ENCODE results near the gene CMPK1.
"Not testable (repeated sequence)": the region's sequence is repeated elsewhere in the genome, so short reads cannot be mapped to it uniquely, and the experiment has no call there.

Gene CMPK1

GRCh38 chr1:47333578-47333921 is at the start of gene CMPK1:
CMPK1 (plus strand) TSS chr1:47333790; CDS start chr1:47333946, 156 bp downstream.
- peak; percentile 78 for DNase-seq

DNA sequence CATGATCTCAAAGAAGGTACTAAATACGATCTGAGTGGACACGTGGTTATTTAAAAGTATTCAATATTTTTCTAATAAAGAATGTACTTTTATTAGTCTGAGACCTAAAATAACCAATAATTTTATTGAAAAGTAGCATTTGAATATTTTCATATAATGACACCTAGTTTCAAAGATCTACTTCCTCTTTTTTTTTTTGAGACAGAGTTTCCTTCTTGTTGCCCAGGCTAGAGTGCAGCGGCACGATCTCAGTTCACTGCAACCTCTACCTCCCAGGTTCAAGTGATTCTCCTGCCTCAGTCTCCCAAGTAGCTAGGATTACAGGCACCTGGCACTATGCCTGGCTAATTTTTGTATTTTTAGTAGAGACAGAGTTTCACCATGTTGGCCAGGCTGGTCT is 45.5 kb upstream of the CMPK1 start:
- DNase-seq: not testable (repeated sequence)

- DNase-seq: not testable (repeated sequence)
Observed at GRCh38 chr1:47294863-47295262, 38.7 kb upstream of the CMPK1 start.

DNA sequence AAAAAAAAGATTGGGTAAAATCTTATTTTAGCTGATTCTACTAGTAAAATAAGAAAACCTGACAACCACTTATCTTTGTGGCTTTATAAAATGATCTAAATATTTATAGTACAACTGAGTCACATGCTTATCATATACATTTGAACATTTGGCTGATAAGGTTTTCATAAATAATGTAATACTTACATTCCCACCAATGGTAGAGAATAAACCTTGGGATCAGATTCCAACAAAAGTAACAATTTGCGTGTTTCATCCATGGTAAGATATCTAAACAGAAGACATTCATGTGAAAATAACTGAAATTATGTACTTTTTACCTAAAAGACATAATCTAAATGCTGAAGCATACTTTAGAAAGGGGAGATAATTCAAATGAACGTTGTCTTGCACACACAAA is 38.0 kb upstream of the CMPK1 start:
- no peak for DNase-seq

GRCh38 chr1:47298025-47298699 is 35.4 kb upstream of the CMPK1 start:
- no peak for DNase-seq

DNA sequence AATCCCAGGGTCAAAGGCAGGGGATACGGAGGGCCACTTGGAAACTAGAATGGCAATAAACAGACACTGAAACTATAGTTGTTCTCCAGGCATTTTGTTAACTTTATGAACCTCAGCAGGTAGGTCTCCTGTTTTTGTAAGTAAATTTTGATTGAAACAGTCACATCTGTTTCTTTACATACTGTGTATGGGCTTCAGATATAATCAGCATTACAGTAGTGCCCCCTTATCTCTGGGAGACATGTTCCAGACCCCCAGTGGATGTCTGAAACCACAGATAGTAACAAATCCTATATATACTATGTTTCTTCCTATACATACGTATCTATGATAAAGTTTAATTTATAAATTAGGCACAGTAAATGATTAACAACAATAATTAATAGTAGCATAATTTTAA is 31.1 kb upstream of the CMPK1 start:
- no peak for DNase-seq

GRCh38 chr1:47309427-47309826 is 24.2 kb upstream of the CMPK1 start:
- DNase-seq: no peak

DNA sequence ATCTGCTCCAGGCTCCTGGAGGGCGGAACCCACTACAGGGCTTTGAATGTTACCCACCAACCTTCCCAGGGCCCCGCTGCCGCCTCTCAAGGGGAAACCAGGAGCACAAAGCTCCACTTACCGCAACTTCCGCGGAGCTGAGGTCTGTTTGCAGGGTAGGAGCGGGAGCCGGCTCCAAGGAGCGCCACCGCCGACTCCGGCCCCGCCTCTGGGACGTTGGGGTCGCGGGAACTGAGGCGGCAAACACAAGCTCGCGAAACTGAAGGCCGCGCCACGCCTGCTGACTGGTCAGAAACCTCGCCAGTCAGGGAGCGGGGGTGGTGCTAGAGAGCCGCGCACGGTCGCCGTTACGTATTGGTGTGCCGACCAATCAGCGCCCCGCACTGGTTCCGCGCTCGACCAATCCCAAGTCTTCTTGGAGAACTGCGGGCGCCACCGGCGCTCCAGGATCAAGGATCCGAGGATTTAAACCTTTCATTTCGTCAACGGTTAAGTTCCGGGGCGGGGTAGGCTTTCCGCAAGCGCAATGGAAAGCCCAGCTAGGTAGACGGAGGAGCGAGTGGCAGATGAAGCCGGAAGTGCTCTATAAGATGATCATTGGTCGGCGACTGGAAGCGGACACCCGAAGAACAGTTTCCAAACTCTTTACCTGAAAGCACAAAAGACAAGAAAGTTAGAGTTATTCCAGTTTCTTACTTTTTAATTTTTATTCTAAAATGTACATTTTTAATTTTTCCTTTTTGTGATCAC is 19.5 kb upstream of the CMPK1 start, which contains the start of gene STIL:
Gene STIL, minus strand, starts transcription at position 233 of the 750 bp plus-strand sequence. CDS start 3,828 bp downstream, outside the sequence.
- DNase-seq: peak; percentile 99

- DNase-seq: no peak
Observed at GRCh38 chr1:47317841-47318240, 15.7 kb upstream of the CMPK1 start.

- not testable (repeated sequence) for DNase-seq
Observed at GRCh38 chr1:47319968-47320367, 13.6 kb upstream of the CMPK1 start.

DNA sequence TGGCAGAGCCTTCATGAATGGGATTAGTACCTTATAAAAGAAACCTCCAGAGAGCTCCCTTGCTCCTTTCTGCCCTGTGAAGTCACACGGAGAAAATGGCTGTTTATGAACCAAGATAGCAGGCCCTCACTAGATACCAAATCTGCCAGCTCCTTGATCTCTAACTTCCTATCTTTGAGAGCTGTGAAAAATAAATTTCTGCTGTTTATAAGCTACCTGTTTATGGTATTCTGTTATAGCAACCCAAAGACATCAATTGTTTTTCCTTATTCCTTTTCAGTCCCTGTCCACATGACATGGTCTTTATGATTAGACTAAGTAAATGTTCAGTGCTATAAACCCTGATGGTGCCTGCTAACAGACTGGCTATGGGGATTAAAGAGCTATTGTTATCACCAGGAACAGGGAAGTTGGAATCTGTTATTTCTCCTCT is 10.0 kb upstream of the CMPK1 start:
- DNase-seq: no peak

DNA sequence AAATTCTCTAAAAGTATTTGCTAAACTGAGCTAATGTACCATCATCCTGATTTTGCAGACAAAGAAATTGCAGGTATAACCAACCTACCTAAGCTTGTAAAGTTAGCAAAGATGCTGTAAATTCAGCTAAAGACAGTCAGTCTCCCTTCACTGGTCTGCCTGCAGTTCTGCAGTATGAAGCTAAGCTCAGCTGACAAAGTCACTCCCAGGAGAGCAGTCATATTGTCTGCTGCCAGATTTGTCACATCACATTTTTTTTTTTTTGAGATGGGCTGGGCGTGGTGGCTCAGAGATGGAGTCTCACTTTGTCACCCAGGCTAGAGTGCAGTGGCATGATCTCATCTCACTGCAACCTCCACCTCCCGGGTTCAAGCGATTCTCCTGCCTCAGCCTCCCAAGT is 8.9 kb upstream of the CMPK1 start:
- no peak for DNase-seq

DNA sequence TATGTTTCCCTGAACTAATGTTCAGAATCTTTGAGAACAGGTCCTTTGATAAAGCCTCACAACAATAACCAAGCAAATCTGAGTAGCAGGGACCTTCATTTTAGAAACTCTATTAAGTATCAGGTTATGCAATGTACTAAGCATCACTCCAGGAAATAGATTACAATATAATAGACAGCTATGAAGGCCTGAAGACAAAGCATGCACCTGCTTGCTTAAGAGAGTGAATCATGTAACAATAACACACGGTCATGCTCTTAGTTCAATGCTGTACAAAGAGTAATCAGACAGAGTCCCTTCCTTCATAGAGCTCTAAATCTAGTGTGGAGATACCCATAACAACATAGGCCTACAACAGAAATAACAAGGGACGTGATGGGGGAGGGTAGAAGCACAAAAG is 8.1 kb upstream of the CMPK1 start:
- DNase-seq: no peak

DNA sequence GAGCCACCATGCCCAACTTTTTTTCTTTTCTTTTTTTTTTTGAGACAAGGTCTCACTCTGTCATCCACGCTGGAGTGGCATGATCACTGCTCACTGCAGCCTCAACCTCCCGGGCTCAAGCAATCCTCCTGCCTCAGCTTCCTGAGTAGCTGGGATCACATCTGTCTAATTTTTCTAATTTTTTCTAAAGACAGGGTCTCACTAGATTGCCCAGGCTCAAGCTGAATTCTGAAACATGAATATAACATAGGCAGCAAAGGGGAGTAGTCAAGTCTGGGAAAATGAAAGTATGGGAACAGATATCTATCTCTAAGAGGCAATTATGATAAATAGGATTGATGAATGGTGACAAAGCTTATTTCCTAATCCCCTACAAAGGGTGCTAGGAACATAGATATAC is 7.3 kb upstream of the CMPK1 start:
- no peak for DNase-seq

DNA sequence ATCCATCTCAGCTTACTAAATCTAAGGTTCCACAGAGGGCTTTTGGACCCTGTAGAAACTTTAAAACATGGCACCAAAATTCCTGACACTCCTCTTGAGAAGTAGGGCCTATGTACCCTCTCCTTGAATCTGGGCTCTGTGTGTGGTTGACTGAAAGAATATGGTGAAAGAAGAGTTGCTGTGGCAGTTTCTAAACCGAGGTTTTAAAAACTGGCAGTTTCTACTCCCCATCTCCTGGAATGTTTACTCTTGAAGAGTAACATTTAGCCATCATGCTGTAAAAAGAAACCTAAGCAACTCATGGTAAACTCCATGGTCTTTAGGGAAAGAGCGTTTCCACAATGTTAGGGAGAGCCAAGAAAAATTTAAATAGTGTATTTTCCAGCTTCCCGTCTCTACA is 4.6 kb upstream of the CMPK1 start:
- DNase-seq: no peak

DNA sequence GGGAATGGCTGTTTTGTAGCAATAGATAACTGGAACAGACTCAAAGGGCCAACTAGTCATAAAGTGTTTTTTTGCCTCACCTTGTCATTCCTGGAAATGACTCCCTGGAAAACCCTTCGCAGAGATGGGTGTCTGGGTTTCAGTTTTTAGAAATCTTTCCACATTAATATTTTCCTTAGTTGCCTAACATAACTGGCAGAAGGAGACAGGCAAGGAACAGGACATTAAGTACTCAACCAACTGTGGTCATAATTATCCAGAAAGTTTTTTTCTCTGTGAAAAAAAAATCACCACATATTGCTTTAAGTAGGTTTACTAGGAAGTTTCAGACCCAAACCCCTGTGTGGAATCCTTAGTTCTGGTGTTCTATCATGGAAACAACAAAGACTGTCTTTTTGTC is 3.4 kb upstream of the CMPK1 start:
- no peak for DNase-seq

DNA sequence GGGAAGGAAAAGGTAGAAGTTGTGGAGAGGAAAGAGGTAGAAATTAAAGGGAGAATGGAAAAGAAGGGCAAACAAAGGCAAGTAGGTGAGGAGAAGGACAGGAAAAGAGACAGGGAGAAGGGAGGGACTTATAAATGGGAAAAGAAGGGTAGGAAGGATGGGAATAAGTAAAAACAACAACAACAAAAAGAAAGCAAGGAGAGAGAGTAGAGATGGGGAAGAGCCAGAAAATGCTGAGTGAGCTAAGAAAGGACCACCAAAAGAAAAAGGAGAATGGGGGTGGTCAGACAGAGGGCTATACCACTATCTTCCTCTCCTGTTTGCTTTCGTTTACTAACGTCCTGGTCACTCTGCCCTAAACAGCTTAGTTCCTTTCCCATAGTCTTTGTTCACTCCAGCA is 1.7 kb upstream of the CMPK1 start:
- no peak for DNase-seq

GRCh38 chr1:47332779-47333577 is 612 bp upstream of the CMPK1 start:
- no peak for DNase-seq

- peak; percentile 78 for DNase-seq
Observed at GRCh38 chr1:47333922-47334764, 553 bp downstream of the CMPK1 start.

- DNase-seq: no peak
Observed at GRCh38 chr1:47334765-47335435, 1.3 kb downstream of the CMPK1 start.

- no peak for DNase-seq
Observed at GRCh38 chr1:47337350-47337749, 3.8 kb downstream of the CMPK1 start.

Measured in T1000 (cell line).